ENCODE measurements around the gene HOOK1. TPM values are rescaled to one million over a fixed set of nuclear protein-coding genes. Genes with fewer than 3 reads are reported as not detected.
"Not testable (repeated sequence)": the region's sequence is repeated elsewhere in the genome, so short reads cannot be mapped to it uniquely, and the experiment has no call there.

Gene HOOK1
- polyA plus RNA-seq, 3 donors = under 0.01 to 7.7 (median 0.68) TPM

DNA sequence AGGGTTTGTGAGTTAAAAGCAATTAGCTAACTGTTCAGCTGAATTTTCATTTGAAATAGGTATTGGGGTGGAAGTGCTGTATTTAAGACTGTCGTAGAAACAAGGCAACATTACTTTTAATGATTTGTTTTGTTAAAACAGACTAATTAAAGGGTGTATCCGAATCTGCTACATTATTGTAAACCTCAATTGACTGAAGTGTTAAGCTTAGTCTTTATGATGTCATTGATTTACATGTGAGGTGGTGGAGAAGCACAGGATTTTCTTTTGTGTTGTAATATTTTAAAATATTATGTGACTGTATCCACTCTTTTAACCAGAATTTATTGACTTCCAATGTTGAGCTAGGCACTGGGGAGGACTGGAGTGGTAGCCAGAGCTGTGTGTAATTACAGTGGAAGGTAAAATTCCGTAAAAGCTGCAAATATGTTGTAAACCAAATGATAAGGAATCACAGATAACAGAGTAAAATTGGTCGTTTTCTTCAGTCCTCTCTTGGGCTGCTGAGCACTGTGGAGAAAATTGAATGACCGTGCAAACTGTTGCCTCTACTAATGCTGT, 1.6 kb downstream of the HOOK1 start:
- WGBS, 3 donors = 28 to 71% (median 65%) methylated on average over 5 of the region's 5 CpGs
- H3K27ac ChIP-seq (ENCODE audit: low read depth, low read length) = no peak overlapping the region

DNA sequence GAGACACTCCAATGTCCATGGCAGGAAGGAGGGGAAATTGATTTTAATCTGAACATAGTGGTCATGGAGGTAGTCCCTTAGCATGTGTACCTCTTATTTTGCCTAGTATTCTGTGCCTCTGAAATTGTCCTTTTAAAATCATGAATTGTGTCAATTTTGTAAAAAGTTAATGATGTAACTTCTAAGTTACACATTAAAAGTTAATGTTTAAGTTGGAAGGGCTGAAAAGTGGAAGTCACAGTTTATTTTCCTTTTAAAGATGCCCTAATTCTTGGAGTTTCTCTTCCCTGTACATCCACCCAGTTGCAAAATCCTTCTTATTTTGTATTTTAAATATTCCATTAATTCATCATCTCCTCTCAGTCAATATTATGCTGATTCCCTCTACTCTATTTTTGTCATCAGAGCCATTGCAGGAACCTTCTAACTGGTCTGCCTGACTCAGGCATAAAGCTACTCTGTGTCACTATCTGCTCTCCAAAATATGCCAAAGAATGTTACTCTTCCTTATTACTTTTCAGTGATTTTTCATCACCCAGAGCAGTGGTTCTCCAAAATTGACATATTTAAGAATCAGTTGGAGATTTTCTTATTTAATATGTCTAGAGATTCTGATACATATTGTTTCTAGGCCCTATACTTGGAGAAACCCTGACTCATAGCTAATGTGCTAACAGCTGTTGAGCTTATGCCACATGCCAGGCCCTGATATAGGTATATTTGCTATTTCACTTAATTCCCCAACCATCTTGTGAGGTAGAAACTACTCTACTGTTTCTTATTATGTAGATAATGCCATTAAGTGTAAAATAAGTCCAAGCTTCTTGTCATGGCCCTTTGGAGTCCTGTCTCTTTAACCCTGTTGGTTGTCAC, 5.1 kb downstream of the HOOK1 start:
- H3K27ac ChIP-seq (ENCODE audit: low read depth, low read length) = no peak overlapping the region

DNA sequence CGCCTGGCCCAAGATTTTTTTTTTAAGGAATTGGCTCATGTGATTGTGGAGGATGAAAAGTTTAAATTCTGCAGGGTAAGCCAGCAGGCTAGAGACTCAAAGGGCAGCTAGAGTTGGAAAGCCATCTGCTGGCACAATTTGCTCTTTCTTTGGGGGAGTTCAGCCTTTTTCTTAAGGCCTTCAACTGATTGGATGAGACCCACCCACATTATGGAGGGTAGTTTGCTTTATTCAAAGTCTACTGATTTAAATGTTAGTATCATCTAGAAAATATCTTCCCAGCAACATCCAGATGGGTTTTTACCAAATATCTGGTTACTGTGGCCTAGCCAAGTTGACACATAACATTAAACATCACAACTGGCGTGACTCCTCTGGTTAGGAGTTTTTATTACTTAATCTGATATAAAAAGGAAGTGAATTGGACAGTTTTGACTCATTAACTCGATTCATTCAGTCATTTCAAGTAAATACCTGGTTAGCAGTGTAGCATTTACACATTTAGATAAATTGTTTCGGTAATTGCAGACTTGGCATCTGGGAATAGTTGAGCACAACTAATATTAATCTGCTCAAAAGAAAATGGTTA, 12.4 kb downstream of the HOOK1 start:
- H3K27ac ChIP-seq (ENCODE audit: low read depth, low read length) = no peak overlapping the region
- 79 to 86% (median 82%) methylated on average over 4 of the region's 4 CpGs for WGBS, 3 donors

DNA sequence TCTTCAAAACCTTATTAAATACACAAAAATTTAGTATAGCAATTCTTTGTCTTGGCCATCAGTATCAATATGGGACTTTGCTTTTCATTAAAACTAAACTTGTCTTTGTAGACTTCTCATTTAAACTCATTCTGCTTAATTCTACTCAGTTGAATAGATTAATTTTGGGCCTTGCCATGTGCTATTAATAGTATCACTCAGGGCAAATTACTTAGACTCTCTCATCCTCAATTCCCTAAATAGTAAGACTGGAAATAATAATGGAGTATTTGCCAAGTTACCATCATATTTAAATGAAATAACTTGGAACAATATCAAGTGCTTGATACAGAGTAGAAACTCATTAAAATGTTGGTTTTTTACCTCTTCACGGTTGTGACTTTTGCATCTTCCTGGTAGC, 13.4 kb downstream of the HOOK1 start:
- H3K27ac ChIP-seq (ENCODE audit: low read depth, low read length) = no peak overlapping the region
- WGBS, 3 donors = 85 to 90% (median 88%) methylated on average over 1 of the region's 1 CpG

DNA sequence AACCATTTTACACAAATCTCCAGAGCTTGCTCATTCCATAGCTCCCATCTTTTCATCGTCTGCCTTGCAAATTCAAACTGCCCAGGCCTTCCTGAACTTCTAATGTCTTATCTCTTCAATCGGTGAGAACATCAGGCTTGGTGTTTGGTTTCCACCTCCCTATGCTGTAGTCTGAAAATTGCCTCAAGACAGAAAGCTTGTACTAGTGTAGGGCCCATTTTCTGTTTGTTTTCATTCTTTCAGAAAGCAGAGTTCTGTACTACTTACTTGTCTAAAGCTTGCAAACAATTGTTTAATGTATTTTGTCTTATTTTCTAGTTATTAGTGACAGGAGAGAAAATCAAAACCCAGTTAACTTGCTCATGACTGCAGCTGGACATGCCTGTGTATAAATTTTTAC, 16.8 kb downstream of the HOOK1 start:
- no peak overlapping the region for H3K27ac ChIP-seq (ENCODE audit: low read depth, low read length)
- 55 to 79% (median 77%) methylated on average over 2 of the region's 2 CpGs for WGBS, 3 donors

DNA sequence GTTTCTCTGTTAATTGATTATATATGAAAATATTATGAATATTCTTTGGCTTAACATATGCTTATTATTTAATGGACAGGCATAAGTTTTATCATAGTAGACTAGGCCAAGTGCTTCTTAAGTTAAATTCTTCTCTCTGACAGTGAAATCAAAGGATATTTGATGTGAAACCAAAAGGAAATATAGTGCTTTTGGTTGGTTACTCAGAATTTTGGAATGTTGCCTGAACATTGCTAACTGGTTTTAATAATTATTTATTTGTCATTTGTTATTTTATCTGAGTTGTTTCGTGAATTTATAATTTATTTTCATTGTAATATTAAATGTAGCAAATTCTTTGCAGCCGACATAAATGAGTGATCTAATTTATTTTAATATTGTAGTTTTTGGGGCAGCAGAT, 18.3 kb downstream of the HOOK1 start:
- 87 to 89% (median 88%) methylated on average over 2 of the region's 2 CpGs for WGBS, 3 donors
- H3K27ac ChIP-seq (ENCODE audit: low read depth, low read length) = no peak overlapping the region

DNA sequence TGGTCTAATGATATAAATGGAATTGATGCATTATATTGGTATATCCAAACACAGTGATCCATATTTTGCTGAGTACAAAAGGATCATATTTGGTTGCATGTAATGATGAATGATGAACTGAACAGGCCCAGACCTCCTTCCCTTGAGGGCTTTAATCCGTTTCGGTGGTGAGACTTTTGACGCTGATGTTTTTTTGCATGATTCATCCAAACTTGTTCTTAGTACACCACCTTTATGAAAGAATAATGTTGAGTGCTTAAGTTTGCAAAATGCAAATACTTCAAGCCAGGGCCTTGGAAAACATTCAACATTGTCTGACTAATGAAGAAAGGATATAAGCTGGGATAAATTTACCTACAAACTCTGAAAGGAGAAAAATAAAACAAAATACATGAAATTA, 19.2 kb downstream of the HOOK1 start:
- H3K27ac ChIP-seq (ENCODE audit: low read depth, low read length) = no peak overlapping the region
- 64 to 84% (median 64%) methylated on average over 3 of the region's 3 CpGs for WGBS, 3 donors

DNA sequence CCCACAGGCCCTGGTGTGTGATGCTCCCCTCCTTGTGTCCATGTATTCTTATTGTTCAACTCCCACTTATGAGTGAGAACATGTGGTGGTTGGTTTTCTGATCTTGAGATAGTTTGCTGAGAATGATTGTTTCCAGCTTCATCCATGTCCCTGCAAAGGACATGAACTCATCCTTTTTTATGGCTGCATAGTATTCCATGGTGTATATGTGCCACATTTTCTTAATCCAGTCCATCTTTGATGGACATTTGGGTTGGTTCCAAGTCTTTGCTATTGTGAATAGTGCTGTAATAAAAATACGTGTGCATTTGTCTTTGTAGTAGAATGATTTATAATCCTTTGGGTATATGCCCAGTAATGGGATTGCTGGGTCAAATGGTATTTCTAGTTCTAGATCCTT, 23.1 kb downstream of the HOOK1 start:
- H3K27ac ChIP-seq (ENCODE audit: low read depth, low read length) = not testable (repeated sequence)
- 35 to 53% (median 43%) methylated on average over 1 of the region's 1 CpG for WGBS, 3 donors

DNA sequence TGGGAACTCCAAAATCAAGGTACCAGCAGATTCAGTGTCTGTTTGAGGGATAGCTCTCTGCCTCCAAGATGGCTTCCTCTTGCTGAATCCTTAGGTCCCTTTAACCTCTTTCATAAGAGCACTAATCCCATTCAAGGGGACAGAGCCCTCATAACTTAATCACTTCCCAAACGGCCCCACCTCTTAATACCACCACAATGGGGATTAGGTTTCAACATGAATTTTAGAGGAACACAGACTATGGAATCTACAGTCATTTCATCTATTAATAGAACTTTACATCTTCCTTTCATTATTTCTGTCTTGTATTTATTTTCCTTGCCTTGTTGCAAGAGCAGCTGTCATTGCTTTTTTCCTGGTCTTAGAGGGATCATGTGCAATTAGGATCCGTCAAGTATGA, 30.3 kb downstream of the HOOK1 start:
- no peak overlapping the region for H3K27ac ChIP-seq (ENCODE audit: low read depth, low read length)
- WGBS, 3 donors = 64 to 84% (median 80%) methylated on average over 2 of the region's 2 CpGs

DNA sequence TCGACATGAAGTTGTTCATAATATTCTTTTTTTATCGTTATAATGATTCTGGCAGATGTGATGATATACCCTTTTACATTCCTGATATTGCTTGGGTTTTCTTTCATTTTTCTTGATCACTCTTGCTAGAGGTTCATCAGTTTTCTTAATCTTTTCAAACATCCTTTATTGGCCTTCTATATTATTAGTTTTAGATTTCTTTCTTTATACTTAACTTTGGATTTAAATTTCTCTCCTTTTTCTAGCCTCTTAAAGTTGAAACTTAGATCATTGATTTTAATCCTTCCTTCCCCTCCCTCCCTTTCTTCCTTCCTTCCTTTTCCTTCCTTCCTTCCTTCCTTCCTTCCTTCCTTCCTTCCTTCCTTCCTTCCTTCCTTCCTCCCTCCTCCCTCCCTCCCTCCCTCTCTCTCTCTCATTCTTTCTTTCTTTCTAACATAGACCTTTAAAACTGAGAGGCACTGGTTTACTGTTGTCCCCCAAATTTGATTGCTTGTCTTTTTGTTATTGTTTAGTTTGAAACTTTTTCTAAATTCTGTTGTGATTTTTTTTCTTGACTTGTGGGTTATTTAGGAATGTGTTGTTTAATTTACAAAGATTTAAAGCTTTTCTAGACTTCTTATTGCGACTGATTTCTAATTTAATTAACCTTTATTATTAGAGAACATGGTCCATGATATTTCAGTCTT, 31.6 kb downstream of the HOOK1 start:
- no peak overlapping the region for H3K27ac ChIP-seq (ENCODE audit: low read depth, low read length)
- 96 to 98% (median 96%) methylated on average over 3 of the region's 3 CpGs for WGBS, 3 donors

DNA sequence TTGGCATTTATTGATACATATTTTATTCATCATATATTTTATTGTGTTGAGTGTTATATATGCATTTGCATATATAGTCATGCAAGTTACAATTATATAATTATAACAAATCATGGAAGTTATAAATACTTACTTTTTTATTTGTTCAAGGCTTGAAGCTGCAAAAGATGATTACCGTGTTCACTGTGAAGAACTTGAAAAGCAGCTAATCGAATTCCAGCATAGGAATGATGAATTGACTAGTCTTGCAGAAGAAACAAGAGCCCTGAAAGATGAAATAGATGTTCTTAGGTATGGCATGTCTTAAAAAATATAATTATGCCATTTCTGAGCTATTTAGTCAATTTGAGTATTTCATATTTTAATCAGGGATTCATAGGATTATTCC, 32.1 kb downstream of the HOOK1 start:
- H3K27ac ChIP-seq (ENCODE audit: low read depth, low read length) = no peak overlapping the region
- 87 to 97% (median 89%) methylated on average over 2 of the region's 2 CpGs for WGBS, 3 donors

DNA sequence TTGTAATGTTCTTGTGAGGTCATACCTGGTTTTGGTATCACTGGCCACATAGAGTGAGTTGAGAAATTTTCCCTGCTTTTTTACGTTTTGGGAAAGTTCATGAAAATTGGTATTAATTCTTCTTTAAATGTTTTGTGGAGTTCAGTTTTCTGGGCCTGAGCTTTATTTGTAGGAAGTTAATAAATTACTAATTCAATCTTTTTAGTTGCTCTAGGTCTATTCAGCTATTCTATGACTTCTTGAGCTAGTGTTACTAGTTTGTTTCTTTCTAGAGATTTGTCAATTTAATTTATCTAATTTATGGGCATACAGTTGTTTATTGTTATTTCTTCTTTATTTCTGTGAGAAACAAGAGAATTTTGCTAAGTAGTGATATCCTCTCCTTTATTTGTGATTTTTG, 37.4 kb downstream of the HOOK1 start:
- 59 to 89% (median 83%) methylated on average over 1 of the region's 1 CpG for WGBS, 3 donors
- no peak overlapping the region for H3K27ac ChIP-seq (ENCODE audit: low read depth, low read length)

DNA sequence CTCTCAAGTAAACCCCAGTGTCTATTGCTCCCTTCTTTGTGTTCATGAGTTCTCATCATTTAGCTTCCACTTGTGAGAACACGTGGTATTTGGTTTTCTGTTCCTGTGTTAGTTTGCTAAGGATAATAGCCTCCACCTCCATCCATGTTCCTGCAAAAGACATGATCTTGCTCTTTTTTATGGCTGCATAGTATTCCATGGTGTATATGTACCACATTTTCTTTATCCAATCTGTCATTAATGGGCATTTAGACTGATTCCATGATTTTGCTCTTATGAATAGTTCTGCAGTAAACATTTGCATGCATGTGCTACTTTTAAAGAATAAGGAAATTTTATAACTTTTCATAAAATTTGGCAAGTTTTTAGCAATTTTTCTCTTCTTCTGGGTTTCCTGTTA, 40.5 kb downstream of the HOOK1 start:
- WGBS, 3 donors = 94 to 100% (median 100%) methylated on average over 1 of the region's 1 CpG
- not testable (repeated sequence) for H3K27ac ChIP-seq (ENCODE audit: low read depth, low read length)

DNA sequence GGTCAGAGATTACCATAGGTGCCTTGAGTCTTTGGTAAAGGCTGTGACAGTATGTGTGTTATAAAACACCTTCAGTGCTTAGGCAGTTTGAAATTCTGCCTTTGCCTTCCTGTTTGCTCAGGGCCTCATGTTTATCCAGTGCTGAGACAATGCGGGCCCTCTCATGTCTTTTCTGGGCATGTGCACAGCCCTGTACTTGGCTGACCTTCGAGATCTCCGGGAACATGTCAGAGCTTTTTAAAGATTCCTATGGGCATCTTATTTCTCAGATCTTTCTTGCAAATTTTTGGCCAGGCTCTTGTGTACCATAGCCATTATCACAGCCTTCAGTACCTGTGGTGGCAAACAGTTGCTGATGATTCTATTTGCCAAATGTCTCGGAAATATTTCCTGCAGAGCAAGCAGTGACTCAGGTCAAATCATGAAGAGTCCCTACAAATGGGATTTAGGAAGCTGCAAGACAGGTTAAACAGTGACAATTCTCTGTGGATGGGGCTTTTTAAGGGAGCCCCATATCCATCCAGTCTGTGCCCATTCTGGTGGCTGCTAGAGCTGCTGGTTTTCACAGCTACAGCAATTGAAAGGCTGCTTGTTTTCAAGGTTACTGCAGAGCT, 42.1 kb downstream of the HOOK1 start:
- no peak overlapping the region for H3K27ac ChIP-seq (ENCODE audit: low read depth, low read length)
- WGBS, 3 donors = 29 to 93% (median 85%) methylated on average over 4 of the region's 4 CpGs

DNA sequence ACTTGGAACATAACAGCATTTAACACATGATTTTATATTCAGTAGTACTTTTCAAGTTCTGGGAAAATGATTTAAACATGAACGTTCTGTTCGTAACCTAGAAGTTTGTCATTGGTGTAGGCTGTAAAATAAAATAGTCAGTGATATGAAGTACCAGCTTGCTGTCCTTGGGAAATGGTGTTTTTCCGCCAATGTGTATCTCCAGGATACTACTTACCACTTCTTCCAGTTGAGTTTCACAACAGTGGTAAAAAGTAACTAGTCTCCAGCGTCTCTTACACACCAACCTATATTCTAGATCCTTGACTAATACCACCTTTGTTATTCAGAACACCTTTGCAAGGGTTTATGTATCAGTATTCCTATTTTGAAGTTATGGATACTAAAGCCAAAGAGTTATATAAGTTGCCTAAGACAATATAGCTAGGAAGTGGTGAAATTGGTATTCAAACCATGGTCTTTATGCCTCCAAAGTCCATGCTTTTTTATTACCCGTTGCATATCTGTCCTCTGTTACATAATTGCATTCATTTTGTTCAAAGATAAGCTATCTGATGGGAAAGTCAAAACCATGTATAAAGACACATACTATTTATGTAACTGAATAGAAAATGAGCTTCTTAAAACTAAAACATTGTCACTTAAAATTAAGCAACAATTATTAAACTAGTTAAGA, 43.1 kb downstream of the HOOK1 start:
- 53 to 89% (median 86%) methylated on average over 5 of the region's 5 CpGs for WGBS, 3 donors
- H3K27ac ChIP-seq (ENCODE audit: low read depth, low read length) = no peak overlapping the region

DNA sequence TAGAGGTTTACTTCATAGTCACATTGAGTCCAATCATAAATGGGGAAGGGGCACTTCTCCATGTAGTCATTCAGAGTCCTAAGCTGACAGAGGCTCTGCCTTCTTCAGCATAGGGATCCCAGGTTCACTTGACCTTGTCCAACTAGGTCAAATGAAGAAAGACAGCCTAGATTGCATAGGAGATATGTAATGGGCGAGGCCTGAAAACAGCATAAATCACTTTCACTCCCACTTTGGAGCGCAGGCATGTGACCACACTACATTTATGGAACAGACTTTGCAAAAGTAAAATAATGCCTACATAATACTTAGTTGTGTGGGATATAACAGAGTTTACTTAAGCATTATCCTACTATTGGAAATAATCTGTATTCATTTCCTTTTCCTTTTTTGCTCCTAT, 51.7 kb downstream of the HOOK1 start:
- WGBS, 3 donors = 94 to 100% (median 95%) methylated on average over 2 of the region's 2 CpGs

DNA sequence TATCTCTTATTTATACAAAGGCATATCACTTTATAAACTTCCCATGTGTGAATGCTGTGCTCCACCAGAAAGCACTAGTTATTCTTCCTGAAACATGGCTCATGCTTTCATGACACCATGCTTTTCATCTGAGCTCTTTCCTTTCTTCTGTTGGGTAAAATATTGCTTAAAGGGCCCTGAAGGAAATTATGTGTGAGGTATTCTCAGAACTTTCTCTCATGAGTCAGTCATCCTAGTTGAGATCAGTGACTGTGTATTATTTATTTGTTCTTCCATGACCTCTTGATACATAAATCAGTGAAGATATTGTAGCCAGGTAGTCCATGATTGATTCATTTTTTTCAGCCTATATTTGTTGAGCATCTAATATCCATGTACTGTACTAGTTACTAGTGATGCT, 57.0 kb downstream of the HOOK1 start:
- no peak overlapping the region for H3K27ac ChIP-seq (ENCODE audit: low read depth, low read length)

More for the DNA sequence above, 51.7 kb downstream of the HOOK1 start:
- H3K27ac ChIP-seq (ENCODE audit: low read depth, low read length) = no peak overlapping the region

DNA sequence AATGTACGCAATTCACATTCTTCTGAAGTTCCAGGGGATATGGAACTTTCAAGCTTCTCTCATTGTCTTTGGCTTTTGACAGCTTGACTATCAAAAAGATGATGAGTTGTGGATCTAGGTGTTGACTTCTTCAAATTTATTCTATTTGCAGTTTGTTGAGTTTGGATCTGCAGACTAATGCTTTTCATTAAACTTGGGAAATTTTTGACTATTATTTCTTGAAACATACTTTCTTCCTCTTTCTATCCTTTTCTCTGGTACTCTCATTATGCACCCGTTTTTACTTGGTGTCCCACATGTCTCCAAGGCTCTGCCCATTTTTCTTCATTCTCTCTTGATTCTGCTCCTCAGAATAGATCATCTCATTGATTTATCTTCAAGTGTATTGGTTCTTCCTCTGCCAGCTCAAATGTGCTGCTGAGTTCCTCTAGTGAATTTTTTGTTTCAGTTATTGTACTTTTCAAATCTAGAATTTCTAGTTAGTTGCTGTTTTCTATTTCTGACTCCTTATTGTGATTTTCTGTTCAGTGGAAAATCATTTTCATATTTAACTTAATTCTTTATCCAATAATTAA, 62.4 kb downstream of the HOOK1 start:
- no peak overlapping the region for H3K27ac ChIP-seq (ENCODE audit: low read depth, low read length)
- 90 to 98% (median 93%) methylated on average over 2 of the region's 2 CpGs for WGBS, 3 donors

Data from adipose tissue (tissue), 3 donors.